GM19372 (cell line): ENCODE data around the gene TEX19.

Experiments used
- ATAC-seq: cut with Tn5 transposase; IDR thresholded peaks from one replicate; pipeline ENCODE4 v1.9.1; 2021; ENCODE audit warnings: mild to moderate bottlenecking, low read depth, moderate library complexity; ENCODE audit not compliant: unreplicated experiment

The TEX19 gene, protein sequence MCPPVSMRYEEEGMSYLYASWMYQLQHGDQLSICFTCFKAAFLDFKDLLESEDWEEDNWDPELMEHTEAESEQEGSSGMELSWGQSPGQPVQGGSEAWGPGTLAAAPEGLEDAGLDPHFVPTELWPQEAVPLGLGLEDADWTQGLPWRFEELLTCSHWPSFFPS

GRCh38 chr17:82358465-82359350, at the start of gene TEX19:
Gene TEX19, plus strand, starts transcription at chr17:82359247. Its CDS starts 2,904 bp downstream, at chr17:82362151.
- ATAC-seq: no peak

DNA sequence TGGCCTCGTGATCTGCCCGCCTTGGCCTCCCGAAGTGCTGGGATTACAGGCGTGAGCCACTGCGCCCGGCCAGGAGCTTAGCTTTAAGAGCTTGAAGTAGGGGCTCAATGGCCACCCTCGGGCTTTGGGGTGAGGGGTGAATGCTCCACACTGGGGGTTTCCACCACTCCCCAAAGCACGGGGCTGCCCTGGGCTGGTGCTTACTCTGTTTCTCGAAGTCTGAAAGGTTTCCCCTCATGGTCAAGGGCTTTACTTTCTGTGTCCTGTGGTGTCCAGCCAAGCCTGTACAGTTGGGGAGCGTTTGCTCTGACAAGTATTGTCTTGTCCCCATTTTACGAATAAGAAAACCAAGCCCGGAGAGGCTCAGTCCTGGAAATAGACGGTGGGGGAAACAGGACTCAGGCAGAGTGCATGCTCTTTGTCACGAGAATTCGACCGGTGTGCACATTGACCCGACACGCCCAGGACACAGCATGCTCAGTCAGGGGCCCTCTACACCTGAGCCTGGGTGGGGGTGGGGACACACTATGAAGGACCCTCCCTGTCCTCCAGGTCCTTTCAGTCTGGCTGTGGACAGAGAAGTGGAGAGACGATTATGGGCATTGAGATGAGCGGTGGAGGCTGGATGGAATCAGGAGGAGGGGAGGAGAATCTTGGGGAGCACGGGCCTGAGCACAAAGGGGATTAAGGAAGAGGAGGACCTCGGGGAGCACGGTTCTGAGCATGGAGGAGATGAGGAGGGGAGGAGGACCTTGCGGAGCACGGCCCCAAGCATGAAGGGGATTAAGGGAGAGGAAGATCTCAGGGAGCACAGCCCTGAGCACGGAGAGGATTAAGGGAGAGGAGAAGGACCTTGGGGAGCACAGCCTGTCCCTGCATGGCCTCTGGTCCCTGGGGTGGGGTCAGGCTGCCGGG, 49.1 kb upstream of the TEX19 start:
- ATAC-seq: no peak

DNA sequence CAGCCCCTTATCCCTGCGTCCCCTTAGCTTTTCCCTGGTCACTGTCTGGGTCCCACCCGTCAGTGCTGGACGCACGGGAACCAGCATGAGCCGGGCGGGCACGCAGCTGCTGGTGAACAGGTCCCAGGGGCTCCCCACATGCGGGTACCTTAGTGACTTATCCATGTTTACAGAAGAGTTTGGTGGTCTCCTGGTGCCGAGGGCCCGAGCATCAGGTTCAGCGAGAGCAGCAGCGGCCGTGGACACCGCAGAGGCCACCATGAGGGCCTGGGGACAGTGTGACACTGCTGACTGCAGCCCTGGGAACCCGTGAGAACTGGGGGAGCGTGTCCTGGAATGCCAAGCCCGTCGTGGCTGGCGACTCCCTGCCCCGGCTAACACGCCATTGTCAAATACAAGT, 48.2 kb upstream of the TEX19 start:
- no peak for ATAC-seq

DNA sequence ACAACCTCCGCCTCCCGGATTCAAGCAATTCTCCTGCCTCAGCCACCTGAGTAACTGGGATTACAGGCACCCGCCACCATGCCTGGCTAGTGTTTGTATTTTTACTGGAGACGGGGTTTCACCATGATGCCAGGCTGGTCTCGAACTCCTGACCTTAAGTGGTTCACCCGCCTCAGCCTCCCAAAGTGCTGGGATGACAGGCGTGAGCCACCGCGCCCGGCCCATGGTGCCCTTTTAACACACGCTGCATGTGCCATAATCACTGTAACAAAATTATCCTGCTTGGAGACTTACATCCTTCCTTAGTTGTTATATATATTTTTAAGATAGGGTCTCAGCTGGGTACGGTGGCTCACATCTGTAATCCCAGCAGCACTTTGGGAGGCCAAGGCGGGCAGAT, 47.1 kb upstream of the TEX19 start:
- ATAC-seq: no peak

GRCh38 chr17:82313195-82314011, 45.6 kb upstream of the TEX19 start:
- ATAC-seq: no peak

DNA sequence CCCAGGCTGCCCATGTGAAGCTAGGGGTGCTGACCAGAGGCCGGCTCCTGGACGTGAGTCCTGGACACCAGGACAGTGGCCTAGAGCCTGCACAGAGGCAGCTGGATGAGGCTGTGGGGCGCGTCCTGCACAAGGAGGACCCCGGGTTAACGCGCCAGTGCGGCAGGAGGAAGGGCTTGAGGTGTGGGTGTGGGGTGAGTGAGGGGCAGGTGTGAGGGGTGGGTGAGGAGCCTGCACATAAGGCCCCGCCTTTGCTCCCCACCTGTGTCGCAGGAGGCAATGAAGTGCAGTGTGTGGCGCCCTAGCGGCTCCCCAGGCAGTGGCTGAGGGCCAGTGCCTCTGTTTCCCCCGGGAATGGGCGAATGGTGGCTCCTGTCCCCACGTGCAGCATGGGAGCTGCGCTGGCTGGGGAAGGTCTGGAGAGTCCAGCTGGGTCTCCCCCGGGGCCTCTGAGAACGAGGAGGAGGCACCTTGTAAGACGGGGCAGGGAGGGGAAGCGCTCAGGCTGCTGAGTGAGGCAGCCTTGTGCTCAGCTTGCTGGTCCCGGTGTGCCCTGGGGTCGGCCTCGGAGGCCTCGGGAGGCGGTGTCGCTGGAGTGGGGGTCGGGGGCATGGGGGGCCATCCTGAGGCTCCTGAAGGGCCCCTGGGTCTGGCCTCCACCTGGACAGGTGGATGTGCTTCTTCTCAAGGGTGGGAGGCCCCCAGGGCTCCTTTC, 44.9 kb upstream of the TEX19 start:
- ATAC-seq: no peak

GRCh38 chr17:82314727-82315605, 44.1 kb upstream of the TEX19 start:
- no peak for ATAC-seq

- ATAC-seq: no peak
Observed at GRCh38 chr17:82315703-82316358, 43.2 kb upstream of the TEX19 start.

GRCh38 chr17:82316651-82317393, 42.2 kb upstream of the TEX19 start:
- no peak for ATAC-seq

DNA sequence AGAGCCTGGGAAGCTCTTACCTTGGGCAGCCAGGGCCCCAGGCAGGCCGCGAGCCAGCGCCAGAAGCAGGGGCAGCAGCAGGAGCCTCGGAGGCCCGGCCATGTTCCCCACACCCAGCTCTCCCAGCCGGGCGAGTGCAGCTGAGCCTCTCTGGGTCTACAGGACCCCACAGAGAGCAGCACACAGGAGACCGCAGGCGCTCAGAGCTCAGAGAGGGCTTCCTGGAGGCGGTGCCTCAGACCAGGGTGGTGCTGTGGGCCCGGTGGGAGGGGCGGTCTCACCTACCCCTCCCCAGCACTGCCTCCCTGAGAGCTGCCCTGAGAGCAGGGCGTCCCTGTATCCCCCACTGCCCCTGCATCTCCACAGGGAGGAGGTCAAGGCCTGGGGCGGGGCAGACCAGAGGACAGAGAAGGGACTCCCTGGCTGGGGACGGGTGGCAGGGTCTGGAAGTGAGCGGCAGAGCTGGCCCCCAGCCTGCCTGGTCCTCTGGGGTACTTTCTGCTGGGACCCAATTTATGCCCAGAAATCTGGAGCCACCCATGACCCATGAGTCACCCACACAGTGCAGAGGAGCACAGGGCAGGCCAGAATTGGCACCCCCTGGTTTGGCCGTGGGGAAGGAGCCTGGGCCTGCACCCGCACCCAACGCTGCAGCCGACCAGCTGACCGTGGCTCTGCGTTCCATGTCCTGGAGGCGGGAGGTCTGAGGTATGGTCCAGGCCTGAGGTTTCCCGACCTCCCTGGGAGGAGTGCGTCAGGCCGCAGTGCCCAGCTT, 41.5 kb upstream of the TEX19 start, which contains the start of gene CD7:
Gene CD7, minus strand, starts transcription at position 215 of the 775 bp plus-strand sequence. Its CDS starts 113 bp downstream, at position 102.
- no peak for ATAC-seq

DNA sequence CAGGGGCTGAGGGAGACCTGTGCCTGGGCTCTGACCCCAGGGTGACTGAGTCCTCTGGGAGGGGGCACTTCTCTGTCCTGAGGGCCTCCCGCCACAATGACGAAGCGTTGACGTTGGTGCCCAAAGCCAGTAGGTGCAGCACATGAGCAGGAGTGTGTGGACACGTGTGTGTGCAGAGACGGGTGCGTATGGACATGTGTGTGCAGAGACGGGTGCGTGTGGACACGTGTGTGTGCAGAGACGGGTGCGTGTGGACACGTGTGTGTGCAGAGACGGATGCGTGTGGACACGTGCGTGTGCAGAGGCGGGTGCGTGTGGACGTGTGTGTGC, 40.9 kb upstream of the TEX19 start:
- ATAC-seq: no peak

DNA sequence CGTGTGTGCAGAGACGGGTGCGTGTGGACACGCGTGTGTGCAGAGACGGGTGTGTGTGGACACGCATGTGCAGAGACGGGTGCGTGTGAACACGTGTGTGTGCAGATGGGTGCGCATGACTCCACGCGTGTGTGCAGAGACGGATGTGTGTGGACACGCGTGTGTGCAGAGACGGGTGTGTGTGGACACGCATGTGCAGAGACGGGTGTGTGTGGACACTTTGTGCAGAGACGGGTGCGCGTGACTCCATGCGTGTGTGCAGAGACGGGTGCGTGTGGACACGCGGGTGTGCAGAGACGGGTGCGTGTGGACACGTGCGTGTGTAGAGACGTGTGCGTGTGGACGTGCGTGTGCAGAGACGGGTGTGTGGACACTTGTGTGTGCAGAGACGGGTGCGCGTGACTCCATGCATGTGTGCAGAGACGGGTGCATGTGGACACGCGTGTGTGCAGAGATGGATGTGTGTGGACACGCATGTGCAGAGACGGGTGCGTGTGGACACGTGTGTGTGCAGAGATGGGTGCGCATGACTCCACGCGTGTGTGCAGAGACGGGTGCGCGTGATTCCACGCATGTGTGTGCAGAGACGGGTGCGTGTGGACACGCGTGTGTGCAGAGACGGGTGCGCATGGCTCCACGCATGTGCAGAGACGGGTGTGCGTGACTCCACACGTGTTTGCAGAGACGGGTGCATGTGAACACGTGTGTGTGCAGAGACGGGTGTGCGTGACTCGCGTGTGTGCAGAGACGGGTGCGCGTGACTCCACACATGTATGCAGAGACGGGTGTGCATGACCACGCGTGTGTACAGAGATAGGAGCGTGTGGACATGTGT, 40.1 kb upstream of the TEX19 start:
- no peak for ATAC-seq

- no peak for ATAC-seq
Observed at GRCh38 chr17:82319619-82320062, 39.4 kb upstream of the TEX19 start.

DNA sequence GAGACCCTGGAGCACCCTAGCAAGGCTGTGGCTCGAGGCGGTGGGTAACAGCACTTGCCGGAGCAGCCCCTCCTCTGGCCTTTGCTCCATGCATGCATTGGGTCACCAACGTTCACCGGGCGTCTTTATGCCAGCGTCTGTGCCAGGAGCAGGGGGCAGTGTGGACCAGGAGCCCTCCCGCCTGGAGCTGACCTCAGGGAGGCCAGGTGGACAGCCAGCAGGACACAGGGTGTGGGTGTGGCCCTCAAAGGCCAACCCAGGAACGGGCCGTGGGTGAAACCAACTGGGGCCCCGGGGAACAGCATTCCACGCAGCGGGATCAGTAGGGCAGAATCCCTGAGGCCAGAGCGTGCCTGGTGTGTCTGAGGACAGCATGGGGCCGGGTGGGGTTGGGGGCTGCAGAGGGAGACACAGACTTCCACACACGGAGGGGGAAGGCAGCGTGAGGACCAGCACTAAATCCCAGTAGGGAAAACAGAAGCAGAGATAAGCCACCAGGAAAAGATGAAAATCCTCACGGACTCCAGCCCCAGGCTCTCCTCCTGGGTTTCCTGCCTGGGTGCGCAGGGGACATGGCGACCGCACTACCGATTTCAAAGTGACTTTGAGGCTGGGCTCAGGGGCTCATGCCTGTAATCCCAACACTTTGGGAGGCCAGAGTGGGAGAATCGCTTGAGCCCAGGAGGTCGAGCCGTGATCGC, 38.8 kb upstream of the TEX19 start:
- no peak for ATAC-seq
